HG03175 (cell line): ENCODE data around the gene FBXL16.
"Not testable (repeated sequence)": the region's sequence is repeated elsewhere in the genome, so short reads cannot be mapped to it uniquely, and the experiment has no call there.

ENCODE experiments used
- ATAC-seq: cut with Tn5 transposase; IDR thresholded peaks from one replicate; pipeline ENCODE4 v1.9.1; 2021; ENCODE audit warnings: mild to moderate bottlenecking, moderate library complexity; ENCODE audit not compliant: unreplicated experiment

Gene FBXL16

DNA sequence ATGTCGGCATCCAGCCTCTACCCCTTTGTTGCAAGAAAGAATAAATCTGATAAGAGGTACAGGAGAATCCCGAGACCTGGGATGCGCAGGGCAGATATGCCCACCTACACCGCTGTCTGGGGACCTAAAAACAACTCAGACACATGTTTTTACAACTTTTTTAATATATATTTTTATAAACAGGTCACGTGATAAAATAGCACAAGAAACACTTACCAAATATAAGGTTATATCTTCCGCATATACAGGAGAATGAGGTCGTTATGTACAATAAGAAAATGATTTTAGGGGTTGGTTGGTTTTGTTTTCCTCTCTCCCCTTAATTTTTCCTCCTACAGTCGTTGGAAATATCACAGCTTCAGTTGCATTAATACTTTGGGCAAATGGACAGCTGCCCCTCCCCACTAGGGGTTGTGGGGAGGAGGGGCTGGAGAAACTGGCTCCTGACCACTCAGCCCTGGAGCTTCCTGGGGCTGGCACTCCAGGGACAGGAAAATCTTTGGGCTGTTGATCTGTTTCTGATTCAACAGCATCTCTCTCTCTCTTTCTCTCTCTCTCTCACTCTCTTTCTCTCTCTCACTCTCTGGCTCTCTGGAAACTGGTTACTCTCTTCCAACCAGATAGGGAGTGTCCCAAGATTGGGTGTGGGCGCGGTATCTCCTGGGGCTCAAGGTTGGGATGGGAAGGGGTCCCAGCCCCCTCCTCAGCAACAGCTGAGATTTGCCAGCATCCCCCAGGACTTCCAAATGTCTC, 13.1 kb downstream of the FBXL16 start:
- no peak for ATAC-seq

DNA sequence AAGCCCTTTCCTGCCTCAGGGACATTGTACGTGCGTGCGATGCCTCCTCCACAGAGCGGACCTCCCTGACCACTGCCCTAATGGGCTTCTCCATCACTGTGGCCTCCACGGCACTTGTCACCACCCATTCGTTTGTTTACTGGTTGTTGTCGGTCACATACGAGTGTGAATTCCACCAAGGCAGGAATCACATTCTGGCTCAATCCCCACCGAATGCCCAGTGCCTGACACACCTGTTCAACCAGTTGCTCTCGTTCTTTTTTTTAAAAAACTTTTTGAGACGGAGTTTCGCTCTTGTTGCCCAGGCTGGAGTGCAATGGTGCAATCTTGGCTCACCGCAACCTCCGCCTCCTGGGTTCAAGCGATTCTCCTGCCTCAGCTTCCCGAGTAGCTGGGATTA, 14.4 kb downstream of the FBXL16 start:
- not testable (repeated sequence) for ATAC-seq

DNA sequence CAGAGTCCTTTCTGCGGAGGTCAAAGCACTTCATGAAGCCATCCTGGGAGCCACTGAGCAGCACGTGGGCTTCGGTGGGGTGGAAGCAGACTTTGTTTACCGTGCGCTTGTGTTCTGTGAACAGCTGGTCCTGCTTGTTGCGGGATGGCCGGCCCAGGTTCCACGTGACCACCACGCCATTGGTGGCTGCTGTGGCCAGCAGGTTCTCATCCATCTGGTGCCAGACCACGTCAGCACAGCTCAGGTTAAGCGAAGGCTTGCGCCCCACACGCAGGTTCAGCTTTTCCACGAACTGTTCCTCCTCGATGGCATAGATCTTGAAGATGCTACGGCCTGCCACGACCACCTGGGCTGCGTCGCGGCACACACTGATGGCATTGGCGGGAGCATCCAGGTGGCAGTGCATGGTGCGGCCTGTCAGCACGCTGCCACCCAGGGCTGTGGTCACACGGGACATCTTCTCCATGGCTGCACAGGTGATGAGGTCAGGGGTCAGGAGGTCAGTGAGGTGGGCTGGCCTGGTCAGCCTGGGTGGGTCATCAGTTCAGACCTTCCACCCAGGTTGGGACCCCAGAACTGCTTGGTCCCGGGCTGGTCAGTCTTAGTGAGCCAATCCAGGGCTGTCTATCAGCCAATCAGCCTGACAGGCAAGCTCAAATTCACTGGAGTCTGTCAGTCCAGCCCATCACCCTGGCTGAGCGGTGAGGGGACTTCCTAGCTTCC, 16.3 kb downstream of the FBXL16 start:
- ATAC-seq: no peak

GRCh38 chr16:687499-687898, 18.1 kb downstream of the FBXL16 start:
- ATAC-seq: no peak

DNA sequence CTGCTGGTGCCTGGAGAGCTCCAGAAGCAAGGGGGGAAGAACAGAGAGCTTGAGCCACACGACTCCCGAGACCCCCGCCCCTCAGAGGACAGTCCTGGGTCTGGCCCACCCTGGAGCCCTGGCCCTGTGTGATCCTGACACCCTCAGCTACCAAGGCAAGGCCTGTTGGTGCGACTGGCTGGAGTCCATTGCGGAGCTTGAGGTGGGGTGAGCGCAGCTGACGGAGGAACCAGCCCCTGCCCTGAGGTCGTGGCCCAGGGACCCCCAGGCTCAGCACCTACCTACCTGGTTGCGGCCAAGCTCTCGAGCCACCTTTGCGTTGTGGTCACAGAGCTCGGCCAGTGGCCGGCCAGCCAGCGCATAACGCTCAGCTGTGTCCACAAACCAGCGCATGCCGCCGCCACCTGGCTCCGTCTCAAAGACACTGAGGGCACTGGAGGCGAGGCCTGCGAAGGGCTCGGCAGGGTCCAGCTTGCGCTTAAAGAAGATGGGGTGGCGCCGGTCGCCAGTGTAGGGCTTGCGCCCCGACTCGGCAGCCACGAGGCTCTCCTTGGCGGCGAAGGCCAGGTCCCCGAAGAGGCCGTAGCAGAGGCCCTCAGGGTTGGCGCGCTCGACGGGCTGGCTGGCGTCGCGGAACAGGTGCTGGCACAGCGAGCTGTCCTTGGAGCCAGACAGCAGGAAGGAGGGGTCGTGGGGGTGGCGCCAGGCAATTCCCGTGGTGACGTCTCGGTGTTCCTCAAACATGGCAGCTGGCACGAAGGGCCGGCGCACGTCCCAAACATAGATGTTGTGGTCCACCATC, 18.9 kb downstream of the FBXL16 start:
- no peak for ATAC-seq

GRCh38 chr16:685967-686366, 19.6 kb downstream of the FBXL16 start:
- no peak for ATAC-seq

DNA sequence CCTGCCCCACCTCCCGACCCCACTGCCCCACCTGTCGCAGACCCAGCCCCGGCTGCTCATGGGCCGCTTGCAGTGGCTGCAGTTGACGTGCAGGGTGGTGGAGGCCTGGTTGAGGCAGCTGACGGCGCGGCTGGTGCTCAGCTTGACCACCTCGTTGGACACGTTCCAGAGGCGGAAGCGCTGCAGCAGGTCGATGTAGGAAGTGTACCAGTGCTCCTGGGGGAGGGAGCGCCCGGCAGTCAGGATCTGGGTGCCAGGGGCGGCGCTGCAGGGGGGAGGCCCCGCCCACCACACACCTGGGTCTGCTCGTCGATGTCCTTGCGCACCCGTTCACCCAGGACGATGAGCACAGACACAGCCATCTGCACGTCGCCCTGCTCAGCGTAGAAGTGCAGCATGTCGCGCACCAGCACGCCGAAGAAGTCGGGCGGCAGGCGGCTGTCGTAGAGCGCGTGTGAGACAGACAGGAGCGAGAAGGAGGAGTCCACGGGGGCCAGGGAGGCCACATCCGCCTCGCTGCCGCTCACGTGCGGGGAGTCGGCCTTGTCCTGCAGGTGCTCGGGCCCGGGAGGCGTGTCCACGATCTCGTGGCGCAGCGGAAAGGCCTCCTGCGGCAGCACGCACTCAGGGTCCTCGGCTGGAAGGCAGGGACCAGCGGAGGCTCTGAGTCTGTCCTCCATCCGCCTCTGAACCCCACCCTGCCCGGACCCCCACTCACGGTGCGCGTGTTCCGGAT, 20.5 kb downstream of the FBXL16 start:
- no peak for ATAC-seq

DNA sequence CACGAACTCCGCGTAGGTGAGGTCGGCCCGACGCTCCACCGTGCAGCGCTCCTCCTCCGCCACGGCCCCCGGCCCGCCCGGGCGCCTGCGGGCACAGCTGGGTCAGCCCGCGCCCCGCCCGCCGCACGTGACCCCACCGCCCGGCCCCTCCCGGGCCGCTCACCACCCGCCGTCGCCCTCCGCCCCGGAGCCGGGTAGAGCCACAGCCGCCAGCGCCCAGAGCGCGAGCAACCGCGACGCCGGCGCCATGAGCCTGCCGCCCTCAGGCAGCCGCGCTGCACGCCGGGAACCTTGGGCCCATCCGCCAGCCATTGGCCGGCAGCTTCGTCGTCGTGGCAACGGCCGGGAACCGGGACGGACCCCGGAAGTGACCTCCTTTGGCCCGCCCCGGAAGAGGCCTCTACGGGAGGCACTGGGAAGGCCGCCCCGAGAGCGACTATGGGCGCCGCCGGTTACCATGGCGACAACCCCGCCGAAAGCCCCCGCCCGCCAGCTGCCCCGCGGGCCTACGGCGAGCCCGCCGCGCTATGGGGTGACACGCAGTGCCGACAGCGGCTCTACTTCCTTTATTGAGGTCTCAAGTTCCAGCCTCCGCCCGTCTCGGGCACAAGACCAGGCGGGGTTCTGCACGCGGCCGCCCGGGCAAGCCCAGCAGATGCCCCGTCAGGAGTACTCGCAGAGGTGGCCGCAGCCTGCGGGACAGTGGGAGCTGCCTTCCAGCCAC, 21.4 kb downstream of the FBXL16 start, which contains the start of gene JMJD8:
Gene JMJD8 (minus strand): TSS at position 264 of the 724 bp plus-strand sequence. CDS start 15 bp downstream, at position 249.
- ATAC-seq: peak; percentile 65

- ATAC-seq: no peak
Observed at GRCh38 chr16:683396-684070, 22.1 kb downstream of the FBXL16 start.

DNA sequence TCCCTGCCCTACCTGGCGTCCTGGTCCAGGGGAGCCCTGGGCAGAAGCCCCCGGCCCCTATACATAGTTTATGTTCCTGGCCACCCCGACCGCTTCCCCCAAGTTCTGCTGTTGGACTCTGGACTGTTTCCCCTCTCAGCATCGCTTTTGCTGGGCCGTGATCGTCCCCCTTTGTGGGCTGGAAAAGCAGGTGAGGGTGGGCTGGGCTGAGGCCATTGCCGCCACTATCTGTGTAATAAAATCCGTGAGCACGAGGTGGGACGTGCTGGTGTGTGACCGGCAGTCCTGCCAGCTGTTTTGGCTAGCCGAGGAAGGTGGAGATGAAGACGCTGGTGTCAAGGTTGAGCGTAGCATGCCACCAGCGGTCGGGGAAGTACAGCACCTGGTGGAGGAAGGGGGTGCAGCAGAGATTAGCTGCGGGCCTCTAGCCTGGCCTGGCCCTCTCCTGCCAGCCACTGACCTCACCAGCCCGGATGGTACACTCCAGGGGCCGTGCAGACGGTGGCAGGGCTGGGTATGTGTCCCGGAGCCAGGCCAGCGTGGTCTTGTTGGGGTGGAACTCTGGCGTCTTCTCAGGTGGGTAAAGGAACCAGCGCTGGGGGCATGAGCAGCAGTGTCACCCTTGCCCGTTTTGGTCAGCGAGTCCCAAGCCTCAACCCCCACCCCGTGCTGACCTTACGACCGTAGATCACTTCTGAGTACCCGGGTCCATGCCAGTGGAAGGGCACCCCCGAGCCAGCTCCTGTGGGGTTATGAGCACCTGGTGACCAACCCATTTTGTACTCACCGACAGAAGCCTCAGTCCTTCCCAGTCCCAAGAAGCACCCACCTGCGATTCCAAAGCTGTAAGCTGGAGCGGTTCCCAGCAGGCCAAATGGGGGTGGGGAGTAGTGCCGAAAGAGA, 22.9 kb downstream of the FBXL16 start:
- no peak for ATAC-seq

DNA sequence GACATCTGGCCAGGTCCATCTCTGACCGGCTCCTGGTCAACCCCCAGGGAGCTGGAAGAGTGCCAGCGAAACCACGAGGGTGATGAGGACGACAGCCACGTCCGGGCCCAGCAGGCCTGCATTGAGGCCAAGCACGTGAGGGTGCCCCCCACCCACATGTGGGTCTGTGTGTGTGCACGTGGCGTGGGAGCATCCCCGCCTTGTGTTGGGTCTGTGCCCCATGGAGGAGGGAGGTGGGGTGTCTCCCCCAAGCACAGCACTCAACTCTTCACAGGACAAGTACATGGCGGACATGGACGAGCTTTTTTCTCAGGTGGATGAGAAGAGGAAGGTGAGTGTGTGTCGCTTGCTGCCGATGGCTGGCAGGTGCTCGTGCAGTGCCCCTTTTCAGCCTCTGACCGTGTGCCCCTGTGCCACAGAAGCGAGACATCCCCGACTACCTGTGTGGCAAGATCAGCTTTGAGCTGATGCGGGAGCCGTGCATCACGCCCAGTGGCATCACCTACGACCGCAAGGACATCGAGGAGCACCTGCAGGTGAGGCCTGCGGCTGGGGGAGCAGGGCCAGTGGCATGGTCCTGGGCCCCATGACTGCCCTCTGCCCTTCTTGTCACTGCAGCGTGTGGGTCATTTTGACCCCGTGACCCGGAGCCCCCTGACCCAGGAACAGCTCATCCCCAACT, 23.7 kb downstream of the FBXL16 start:
- no peak for ATAC-seq

DNA sequence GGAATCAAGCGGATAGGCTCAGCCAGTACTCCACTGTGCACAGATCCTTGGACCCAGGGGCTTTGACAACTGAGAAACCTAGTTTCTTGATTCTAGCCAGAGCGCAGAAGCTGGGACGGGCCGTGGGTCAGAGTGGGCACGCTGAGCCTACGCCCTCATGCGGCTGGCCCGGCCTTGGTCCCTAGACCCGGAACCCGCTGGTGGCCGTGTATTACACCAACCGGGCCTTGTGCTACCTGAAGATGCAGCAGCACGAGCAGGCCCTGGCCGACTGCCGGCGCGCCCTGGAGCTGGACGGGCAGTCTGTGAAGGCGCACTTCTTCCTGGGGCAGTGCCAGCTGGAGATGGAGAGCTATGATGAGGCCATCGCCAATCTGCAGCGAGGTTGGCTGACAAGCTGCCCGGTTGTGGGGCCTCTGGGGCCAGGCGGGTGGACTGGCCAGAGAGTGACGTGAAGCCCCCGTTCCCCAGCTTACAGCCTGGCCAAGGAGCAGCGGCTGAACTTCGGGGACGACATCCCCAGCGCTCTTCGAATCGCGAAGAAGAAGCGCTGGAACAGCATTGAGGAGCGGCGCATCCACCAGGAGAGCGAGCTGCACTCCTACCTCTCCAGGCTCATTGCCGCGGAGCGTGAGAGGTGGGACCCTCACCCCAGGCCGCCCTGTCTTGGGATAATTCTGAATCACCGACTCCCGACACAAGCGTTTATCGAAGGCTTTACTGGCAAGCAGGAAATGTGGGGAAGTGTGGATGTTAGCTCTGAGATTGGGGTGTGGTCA, 24.4 kb downstream of the FBXL16 start:
- no peak for ATAC-seq

- no peak for ATAC-seq
Observed at GRCh38 chr16:680625-680945, 25.0 kb downstream of the FBXL16 start.

- peak; percentile 40 for ATAC-seq
Observed at GRCh38 chr16:679814-680624, 25.6 kb downstream of the FBXL16 start, which contains the start of gene STUB1. TSS of gene STUB1 (plus strand) at chr16:680410. CDS start at chr16:680526, 116 bp downstream.

DNA sequence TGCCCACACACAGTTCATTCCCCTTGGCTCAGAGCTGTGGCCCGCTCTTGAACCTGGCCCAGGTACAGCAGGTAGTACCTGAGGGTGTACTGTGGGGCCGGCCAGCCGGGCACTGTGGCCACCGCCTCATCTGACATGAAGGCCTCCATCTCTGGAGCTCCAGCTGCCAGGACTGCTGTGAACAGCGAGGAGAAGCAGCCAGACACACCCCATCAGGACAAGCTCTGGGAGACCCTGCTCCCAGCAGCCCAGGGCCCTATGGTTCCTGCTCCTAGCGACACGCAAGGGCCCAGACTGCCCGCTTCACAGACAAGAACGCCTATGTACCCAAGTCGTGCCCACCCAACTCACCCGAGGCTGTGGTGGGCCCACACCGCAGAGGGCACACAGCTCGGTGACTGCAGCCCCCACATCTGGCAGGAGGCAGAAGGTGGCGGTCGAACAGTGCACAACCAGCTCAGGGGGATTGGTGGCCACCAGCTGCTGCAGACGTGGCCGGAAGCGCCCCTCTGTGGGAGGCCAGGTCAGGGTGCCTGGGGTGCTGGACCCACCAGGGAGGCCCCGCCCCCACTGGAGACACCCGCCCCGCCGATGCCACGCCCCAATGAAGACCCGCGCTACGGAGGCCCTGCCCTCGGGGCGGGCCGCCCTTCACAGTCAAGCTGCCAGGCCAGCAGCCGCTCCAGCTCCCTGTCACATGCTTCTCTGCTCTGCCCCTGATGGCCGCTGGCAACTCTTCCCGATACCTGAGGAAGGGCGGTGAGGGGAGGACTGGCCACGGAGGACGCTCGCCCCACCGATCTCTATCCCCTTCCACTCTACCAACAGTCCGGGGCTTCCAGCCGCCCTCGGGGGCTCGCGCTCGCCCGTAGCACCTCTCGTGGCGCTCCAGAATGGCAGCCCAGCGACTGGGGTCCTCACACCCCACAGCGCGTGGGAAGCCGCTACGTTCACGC, 26.5 kb downstream of the FBXL16 start:
- ATAC-seq: peak; percentile 2
